Vagina (tissue), 2 donors: ENCODE results near the gene SRGAP3.

Experiments used
- POLR2A ChIP-seq, 2 donors: fragments of 450-650 bp; IDR thresholded peaks; one replicate each; pipeline ENCODE4 v1.6.1; 2017; ENCODE audit warnings: antibody characterized with exemption in 2 of 2, mild to moderate bottlenecking in 2 of 2, moderate library complexity in 2 of 2
- POLR2AphosphoS5 ChIP-seq, 2 donors: sonication (generic); formaldehyde crosslinking; IDR thresholded peaks; one replicate each; pipeline ENCODE4 v1.9.0; 2017; ENCODE audit warnings: antibody characterized with exemption in 2 of 2, mild to moderate bottlenecking in 2 of 2, low read depth in 1 of 2; ENCODE audit not compliant: insufficient read depth in 1 of 2
- TF ChIP-seq, protein P1 (sequence below), 3 experiments: fragments of 450-650 bp in 2 of 3; fragments of 200-600 bp in 1 of 3; sonication (generic) in 1 of 3; IDR thresholded peaks; one replicate each; pipeline ENCODE4 v1.5.1; 2017 to 2019; ENCODE audit warnings: antibody characterized with exemption in 3 of 3, mild to moderate bottlenecking in 2 of 3, moderate library complexity in 2 of 3

- no peak for TF ChIP-seq POLR2A (IDR thresholded peaks at IDR 0.05)
- TF ChIP-seq, protein P1, sequence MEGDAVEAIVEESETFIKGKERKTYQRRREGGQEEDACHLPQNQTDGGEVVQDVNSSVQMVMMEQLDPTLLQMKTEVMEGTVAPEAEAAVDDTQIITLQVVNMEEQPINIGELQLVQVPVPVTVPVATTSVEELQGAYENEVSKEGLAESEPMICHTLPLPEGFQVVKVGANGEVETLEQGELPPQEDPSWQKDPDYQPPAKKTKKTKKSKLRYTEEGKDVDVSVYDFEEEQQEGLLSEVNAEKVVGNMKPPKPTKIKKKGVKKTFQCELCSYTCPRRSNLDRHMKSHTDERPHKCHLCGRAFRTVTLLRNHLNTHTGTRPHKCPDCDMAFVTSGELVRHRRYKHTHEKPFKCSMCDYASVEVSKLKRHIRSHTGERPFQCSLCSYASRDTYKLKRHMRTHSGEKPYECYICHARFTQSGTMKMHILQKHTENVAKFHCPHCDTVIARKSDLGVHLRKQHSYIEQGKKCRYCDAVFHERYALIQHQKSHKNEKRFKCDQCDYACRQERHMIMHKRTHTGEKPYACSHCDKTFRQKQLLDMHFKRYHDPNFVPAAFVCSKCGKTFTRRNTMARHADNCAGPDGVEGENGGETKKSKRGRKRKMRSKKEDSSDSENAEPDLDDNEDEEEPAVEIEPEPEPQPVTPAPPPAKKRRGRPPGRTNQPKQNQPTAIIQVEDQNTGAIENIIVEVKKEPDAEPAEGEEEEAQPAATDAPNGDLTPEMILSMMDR (IDR thresholded peaks at IDR 0.05), result no peak
- no peak for TF ChIP-seq POLR2AphosphoS5 (IDR thresholded peaks at IDR 0.05; ENCODE audit: insufficient read depth in 1 of 2, low read depth in 1 of 2)
Measured at GRCh38 chr3:9163289-9163688, 86.2 kb downstream of the SRGAP3 start.
